ENCODE measurements around the gene SDHAF4. TPM values are rescaled to one million over a fixed set of nuclear protein-coding genes. Genes with fewer than 3 reads are reported as not detected.

SDHAF4 gene
- total RNA-seq, 1 donor from 2014 or later = 98.2 TPM

- Histone ChIP-seq H3K27me3 (no peaks in the 10 kb centered on the region), H4K20me1 (ENCODE audit: low read depth) (no peaks in the 10 kb centered on the region), H3K9me3 (ENCODE audit: low read depth) (no peaks in the 10 kb centered on the region), H3K4me1 (no peaks in the 10 kb centered on the region), H3F3A (ENCODE audit: low read depth) (no peaks in the 10 kb centered on the region), H3K9ac (no peak overlapping the region), H3K27ac (no peak overlapping the region), H3K4me2 (no peak overlapping the region), H3K36me3 (no peaks in the 10 kb centered on the region), H3K4me3 (no peak overlapping the region), H3K79me2 (ENCODE audit: low read depth) (no peaks in the 10 kb centered on the region), H2AFZ (replicated peaks) (no peak overlapping the region)
- Mint-ChIP-seq H3K9me3 (peaks cover 2% of the 10 kb centered on the region), H3K36me3 (no peaks in the 10 kb centered on the region), H3K4me1 (no peaks in the 10 kb centered on the region), H3K4me3 (no peak overlapping the region), H3K27me3 (ENCODE audit: insufficient read depth, low read depth) (no peaks in the 10 kb centered on the region), H3K27ac (no peak overlapping the region)
- DNase-seq (ENCODE audit: low spot score) = no peak
- TF ChIP-seq EZH2phosphoT487 (IDR thresholded peaks at IDR 0.05) (no peak), CTCF (IDR thresholded peaks at IDR 0.05) (no peak), EZH2 (IDR thresholded peaks at IDR 0.05) (no peak)
Measured at GRCh38 chr6:70625436-70625835, 58.7 kb downstream of the SDHAF4 start.

- Histone ChIP-seq H3K27ac (no peak overlapping the region), H3K9ac (no peak overlapping the region), H3K4me3 (no peak overlapping the region), H3K79me2 (ENCODE audit: low read depth) (no peaks in the 10 kb centered on the region), H3K9me3 (ENCODE audit: low read depth) (no peaks in the 10 kb centered on the region), H3K4me1 (no peaks in the 10 kb centered on the region), H2AFZ (replicated peaks) (no peak overlapping the region), H3K4me2 (no peak overlapping the region), H3F3A (ENCODE audit: low read depth) (no peaks in the 10 kb centered on the region), H3K27me3 (no peaks in the 10 kb centered on the region), H3K36me3 (no peaks in the 10 kb centered on the region), H4K20me1 (ENCODE audit: low read depth) (no peaks in the 10 kb centered on the region)
- H3K27ac Mint-ChIP-seq = no peak overlapping the region
- H3K36me3 Mint-ChIP-seq = no peaks in the 10 kb centered on the region
- no peak for DNase-seq (ENCODE audit: low spot score)
- no peak overlapping the region for H3K4me3 Mint-ChIP-seq
- TF ChIP-seq EZH2 (IDR thresholded peaks at IDR 0.05) (no peak), CTCF (IDR thresholded peaks at IDR 0.05) (no peak), EZH2phosphoT487 (IDR thresholded peaks at IDR 0.05) (no peak)
- H3K27me3 Mint-ChIP-seq (ENCODE audit: insufficient read depth, low read depth) = no peaks in the 10 kb centered on the region
- H3K9me3 Mint-ChIP-seq = peaks cover 2% of the 10 kb centered on the region
- no peaks in the 10 kb centered on the region for H3K4me1 Mint-ChIP-seq
Measured at GRCh38 chr6:70627500-70628254, 60.9 kb downstream of the SDHAF4 start.

GRCh38 chr6:70629929-70630328 is 63.2 kb downstream of the SDHAF4 start:
- H3K4me1 ChIP-seq = no peaks in the 10 kb centered on the region

More at GRCh38 chr6:70629929-70630328, 63.2 kb downstream of the SDHAF4 start:
- H3K36me3 ChIP-seq = no peaks in the 10 kb centered on the region
- no peaks in the 10 kb centered on the region for H3K79me2 ChIP-seq (ENCODE audit: low read depth)
- H3K9ac ChIP-seq = no peak overlapping the region
- H3K9me3 ChIP-seq (ENCODE audit: low read depth) = no peaks in the 10 kb centered on the region
- DNase-seq (ENCODE audit: low spot score) = no peak
- no peaks in the 10 kb centered on the region for H3K4me1 Mint-ChIP-seq
- no peaks in the 10 kb centered on the region for H3K27me3 Mint-ChIP-seq (ENCODE audit: insufficient read depth, low read depth)
- no peaks in the 10 kb centered on the region for H3K27me3 ChIP-seq
- no peak overlapping the region for H3K4me3 Mint-ChIP-seq
- H3K4me2 ChIP-seq = no peak overlapping the region
- TF ChIP-seq CTCF (IDR thresholded peaks at IDR 0.05) (no peak), EZH2 (IDR thresholded peaks at IDR 0.05) (no peak), EZH2phosphoT487 (IDR thresholded peaks at IDR 0.05) (no peak)
- no peak overlapping the region for H3K4me3 ChIP-seq
- H4K20me1 ChIP-seq (ENCODE audit: low read depth) = no peaks in the 10 kb centered on the region
- no peaks in the 10 kb centered on the region for H3F3A ChIP-seq (ENCODE audit: low read depth)
- no peak overlapping the region for H2AFZ ChIP-seq (replicated peaks)
- no peaks in the 10 kb centered on the region for H3K36me3 Mint-ChIP-seq
- H3K27ac Mint-ChIP-seq = no peak overlapping the region
- peaks cover 2% of the 10 kb centered on the region for H3K9me3 Mint-ChIP-seq
- H3K27ac ChIP-seq = no peak overlapping the region

Data from neural progenitor cell (in vitro differentiated cells).